Cardiac atrium fibroblast (primary cell): ENCODE results near the gene ATP2C2. TPM values are rescaled to one million over a fixed set of nuclear protein-coding genes. Genes with fewer than 3 reads are reported as not detected.

Experiments used
- total RNA-seq: library from RNA; depleted of rRNA; stranded (reverse); fragments of >200 nt; gene quantifications from 2 replicates; pipeline ENCODE4 v1.2.3, GENCODE V29; 2015

Gene ATP2C2
- total RNA-seq = not detected in 2 replicates

GRCh38 chr16:84368308-84368996 lies at the start of gene ATP2C2:
Gene ATP2C2, plus strand, starts transcription at chr16:84368538. Its CDS starts 78 bp downstream, at chr16:84368616.

DNA sequence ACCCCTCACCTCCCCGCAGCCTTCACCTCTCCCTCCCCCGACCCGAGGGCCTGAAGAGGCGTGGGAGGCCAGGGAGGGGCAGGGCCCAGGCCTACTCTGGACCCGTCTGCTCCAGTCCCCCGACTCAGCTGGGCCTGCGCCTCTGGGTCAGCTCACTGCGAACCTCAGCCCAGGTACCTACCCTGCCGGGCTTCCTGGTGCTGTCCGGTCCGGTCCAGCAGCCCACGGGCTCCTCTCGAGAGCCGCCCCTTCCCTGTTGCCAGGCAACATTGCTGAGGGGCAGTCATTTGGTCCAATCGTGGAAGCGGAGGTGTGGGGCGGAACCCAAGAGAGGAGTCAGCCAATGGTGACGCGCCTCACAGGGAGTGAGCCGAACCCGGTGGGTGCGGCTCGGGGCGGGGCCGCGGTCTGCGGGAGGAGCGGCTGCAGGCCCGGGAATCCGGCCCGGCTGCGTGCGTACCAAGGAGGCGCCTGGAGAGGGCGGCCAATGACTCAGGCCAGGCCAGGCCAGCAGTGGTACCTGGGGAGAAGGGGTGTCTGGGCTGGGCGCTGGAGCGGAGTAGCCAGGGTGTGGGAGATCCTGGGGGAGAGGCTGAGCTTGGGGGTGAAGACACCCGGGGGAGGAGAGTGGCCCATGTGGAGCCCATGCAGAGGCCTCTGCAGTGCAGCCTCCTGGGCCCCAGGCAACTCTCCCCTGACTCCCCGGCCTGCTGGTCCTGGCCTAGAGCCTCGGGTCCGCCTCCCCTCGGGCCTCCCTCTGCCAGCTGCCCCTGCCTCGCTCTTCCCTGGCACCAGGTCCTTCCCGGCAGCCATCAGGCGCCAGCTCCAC lies 136.3 kb downstream of the ATP2C2 start, which contains the start of gene MEAK7:
Gene MEAK7 (minus strand): TSS at position 240 of the 829 bp plus-strand sequence. CDS start 6,573 bp downstream, outside the sequence.

Other genes starting within 250 kb of the ATP2C2 start
- 13.0 and 14.3 TPM in 2 replicates for gene HSDL1, start 223.4 kb upstream of the ATP2C2 start, total RNA-seq
- gene DNAAF1, start 223.2 kb upstream of the ATP2C2 start, total RNA-seq = not detected in 2 replicates
- 15.6 and 25.5 TPM in 2 replicates for gene TAF1C, start 181.5 kb upstream of the ATP2C2 start, total RNA-seq
- not detected in 2 replicates for gene ADAD2, start 177.4 kb upstream of the ATP2C2 start, total RNA-seq
- gene KCNG4, start 128.5 kb upstream of the ATP2C2 start, total RNA-seq = not detected in 2 replicates
- gene WFDC1, start 73.7 kb upstream of the ATP2C2 start, total RNA-seq = 1.5 and 2.7 TPM in 2 replicates
- gene MEAK7, start 136.1 kb downstream of the ATP2C2 start, total RNA-seq = 12.3 and 13.4 TPM in 2 replicates
- gene COTL1, start 249.5 kb downstream of the ATP2C2 start, total RNA-seq = 171 and 221 TPM in 2 replicates